ENCODE data around the gene KPNA2.
A peak's percentile ranks its signal among the peaks of the same experiment; 100 is the strongest.
"Not testable (repeated sequence)": the region's sequence is repeated elsewhere in the genome, so short reads cannot be mapped to it uniquely, and the experiment has no call there.

The KPNA2 gene

DNA sequence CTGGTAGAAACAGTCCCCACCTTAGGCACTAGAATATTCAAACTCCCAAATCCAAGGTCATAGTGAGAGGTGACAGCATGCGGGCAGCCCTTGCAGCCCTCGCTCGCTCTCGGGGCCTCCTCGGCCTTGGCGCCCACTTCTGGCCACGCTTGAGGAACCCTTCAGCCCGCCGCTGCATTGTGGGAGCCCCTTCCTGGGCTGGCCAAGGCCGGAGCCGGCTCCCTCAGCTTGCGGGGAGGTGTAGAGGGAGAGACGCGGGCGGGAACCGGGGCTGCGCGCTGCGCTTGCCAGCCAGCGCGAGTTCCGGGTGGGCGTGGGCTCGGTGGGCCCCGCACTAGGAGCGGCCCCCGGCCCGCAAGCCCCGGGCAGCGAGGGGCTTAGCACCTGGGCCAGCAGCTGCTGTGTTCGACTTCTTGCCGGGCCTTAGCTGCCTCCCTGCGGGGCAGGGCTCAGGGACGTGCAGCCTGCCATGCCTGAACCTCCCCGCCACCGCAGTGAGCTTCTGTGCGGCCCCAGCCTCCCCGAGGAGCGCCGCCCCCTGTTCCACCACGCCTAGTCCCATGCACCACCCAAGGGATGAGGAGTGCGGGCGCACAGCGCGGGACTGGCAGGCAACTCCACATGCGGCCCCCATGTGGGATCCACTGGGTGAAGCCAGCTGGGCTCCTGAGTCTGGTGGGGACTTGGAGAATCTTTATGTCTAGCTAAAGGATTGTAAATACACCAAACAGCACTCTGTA is 45.0 kb downstream of the KPNA2 start:
- intact Hi-C loops (cut with DNase I; ENCODE audit: low total_unique reads) = no loop called here
- no peak for TF ChIP-seq CTCF (IDR thresholded peaks at IDR 0.05)

DNA sequence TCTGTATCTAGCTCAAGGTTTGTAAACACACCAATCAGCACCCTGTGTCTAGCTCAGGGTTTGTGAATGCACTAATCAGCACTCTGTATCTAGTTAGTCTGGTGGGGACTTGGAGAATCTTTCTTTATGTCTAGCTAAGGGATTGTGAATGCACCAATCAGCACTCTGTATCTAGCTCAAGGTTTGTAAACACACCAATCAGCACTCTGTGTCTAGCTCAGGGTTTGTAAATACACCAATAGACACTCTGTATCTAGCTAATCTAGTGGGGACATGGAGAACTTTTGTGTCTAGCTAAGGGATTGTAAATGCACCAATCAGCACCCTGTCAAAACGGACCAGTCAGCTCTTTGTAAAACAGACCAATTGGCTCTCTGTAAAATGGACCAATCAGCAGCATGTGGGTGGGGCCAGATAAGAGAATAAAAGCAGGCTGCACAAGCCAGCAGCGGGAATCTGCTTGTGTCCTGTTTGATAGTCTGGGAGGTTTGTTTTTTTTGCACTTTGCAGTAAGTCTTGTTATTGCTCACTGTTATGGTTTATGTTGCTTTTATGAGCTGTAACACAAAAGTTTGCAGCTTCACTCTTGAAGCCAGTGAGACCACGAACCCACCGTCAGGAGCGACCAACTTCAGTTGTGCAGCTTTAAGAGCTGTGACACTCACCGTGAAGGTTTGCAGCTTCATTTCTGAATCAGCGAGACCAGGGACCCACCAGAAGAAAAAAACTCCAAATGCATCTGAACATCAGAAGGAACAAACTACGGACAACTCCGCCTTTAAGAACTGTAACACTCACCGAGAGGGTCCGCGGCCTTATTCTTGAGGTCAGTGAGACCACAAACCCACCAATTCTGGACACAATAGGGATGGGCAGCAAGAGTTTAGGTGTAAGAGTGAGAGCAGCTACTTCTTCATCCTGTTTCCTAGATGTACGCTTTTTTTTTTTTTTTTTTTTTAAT is 46.0 kb downstream of the KPNA2 start:
- H3K4me1 ChIP-seq = not testable (repeated sequence)

More for the DNA sequence above, 45.0 kb downstream of the KPNA2 start:
- Histone ChIP-seq H3K36me3 (no peaks in the 10 kb centered on the region), H3K27me3 (no peaks in the 10 kb centered on the region), H3K4me3 (no peak overlapping the region), H3K9me3 (no peaks in the 10 kb centered on the region), H3K4me1 (no peaks in the 10 kb centered on the region), H3K27ac (no peak overlapping the region)
- peak in 1 of 2 donors; percentile 51 for DNase-seq

DNA sequence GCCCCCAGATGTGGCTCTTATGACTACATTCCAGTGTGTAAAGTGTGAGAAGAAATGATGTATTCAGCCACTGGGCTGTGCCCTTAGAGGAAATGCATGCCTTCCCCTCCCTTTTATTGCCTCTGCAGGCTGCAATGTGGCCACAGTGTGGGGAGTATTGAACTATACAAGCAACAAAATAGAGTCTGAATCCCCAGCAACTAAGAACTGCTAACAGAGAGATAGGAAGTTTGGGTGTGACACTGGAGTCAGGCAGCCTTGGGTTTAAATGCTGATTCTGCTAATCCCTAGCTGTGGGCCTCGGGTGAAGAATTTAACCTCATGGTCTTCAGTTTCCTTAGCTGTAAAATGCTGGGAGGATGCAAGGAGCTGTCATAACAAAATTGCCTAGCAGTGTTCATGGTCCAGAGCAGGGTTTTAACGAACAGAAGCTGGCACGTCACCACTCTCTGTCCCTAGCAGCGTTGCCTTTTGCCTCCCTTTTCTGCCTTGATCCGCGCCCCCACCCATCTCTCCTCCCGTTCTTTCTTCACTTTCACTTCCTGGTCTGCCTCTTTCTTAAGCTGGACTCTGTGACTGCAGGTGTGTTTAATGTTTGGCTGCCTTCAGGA is 50.3 kb downstream of the KPNA2 start:
- H3K4me1 ChIP-seq = no peaks in the 10 kb centered on the region
- intact Hi-C loops (cut with DNase I; ENCODE audit: low total_unique reads) = no loop called here
- H3K27ac ChIP-seq = no peak overlapping the region
- H3K4me3 ChIP-seq = no peak overlapping the region
- no peak for TF ChIP-seq CTCF (IDR thresholded peaks at IDR 0.05)
- H3K36me3 ChIP-seq = no peaks in the 10 kb centered on the region
- no peaks in the 10 kb centered on the region for H3K27me3 ChIP-seq
- DNase-seq = no peak
- H3K9me3 ChIP-seq = no peaks in the 10 kb centered on the region

More for the DNA sequence above, 46.0 kb downstream of the KPNA2 start:
- H3K9me3 ChIP-seq; H3K4me3 ChIP-seq; H3K27me3 ChIP-seq; DNase-seq; H3K27ac ChIP-seq; intact Hi-C loops (cut with DNase I; ENCODE audit: low total_unique reads); H3K36me3 ChIP-seq: not testable (repeated sequence)

DNA sequence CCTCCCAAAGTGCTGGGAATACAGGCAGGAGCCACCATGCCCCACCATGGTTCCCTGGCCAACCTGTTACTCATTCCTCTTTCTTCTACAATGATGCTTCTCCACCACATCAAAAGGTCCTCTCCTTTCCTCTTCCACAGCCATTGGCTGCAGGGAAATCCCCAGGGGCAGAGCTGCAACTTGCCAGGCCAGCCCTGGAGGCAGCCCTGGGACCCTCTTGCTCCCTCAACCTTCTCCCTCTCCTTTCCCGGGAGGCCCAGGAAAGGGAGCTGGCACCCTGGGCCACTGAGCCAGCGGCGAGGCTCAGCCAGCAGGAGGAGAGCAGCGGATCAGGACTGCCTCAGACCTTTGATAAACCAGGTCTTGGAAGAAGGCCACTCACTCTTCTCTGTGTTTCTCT is 51.1 kb downstream of the KPNA2 start:
- H3K4me1 ChIP-seq; H3K27me3 ChIP-seq; intact Hi-C loops (cut with DNase I; ENCODE audit: low total_unique reads); H3K27ac ChIP-seq; H3K4me3 ChIP-seq; H3K36me3 ChIP-seq; H3K9me3 ChIP-seq; DNase-seq: not testable (repeated sequence)

DNA sequence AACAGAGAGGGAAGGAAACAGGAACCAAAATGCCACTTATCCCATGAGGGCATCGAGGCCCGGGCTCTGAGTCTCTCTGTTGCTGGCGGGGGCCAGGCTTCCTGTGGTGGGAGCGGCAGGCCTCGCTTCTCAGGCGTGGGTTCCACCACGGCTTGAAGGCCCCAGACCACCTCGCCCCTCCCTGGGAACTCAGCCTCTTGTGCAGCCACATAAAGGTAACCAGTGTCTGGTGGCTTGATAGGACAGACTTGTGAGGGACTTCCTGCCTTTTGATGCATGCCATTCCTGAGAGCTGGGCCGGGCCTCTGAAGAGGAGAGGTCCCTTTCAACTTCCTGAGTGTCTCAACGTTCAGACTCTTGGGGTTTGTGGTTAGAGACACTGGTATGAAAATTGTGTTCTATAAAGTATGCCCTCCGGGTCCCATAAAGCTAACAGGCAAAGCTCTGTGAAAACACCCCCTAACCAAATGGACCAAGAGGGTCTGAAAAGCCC is 51.6 kb downstream of the KPNA2 start:
- intact Hi-C loops (cut with DNase I; ENCODE audit: low total_unique reads); DNase-seq; H3K9me3 ChIP-seq; H3K4me1 ChIP-seq; H3K36me3 ChIP-seq; H3K27me3 ChIP-seq; H3K4me3 ChIP-seq; H3K27ac ChIP-seq: not testable (repeated sequence)

- Histone ChIP-seq H3K27ac (no peak overlapping the region), H3K4me1 (no peaks in the 10 kb centered on the region), H3K27me3 (no peaks in the 10 kb centered on the region), H3K9me3 (no peaks in the 10 kb centered on the region), H3K36me3 (no peaks in the 10 kb centered on the region), H3K4me3 (no peak overlapping the region)
- intact Hi-C loops (cut with DNase I; ENCODE audit: low total_unique reads) = no loop called here
- no peak for DNase-seq
- TF ChIP-seq CTCF (IDR thresholded peaks at IDR 0.05) = no peak
Observed at GRCh38 chr17:68087851-68088250, 52.3 kb downstream of the KPNA2 start.
